HEK293T (cell line): ENCODE data around the gene C14orf180.

Experiments
- CTBP1 ChIP-seq: fragments of 450-650 bp; IDR thresholded peaks from 2 replicates; pipeline ENCODE4 v1.6.1; 2016; ENCODE audit warnings: borderline replicate concordance
- ELF4 ChIP-seq: fragments of 450-650 bp; IDR thresholded peaks from 2 replicates; pipeline ENCODE4 v1.6.1; 2017; ENCODE audit warnings: antibody characterized with exemption
- FOXA1 ChIP-seq: fragments of 450-650 bp; IDR thresholded peaks from 2 replicates; pipeline ENCODE4 v1.6.1; 2016; ENCODE audit warnings: mild to moderate bottlenecking
- FOXK2 ChIP-seq: fragments of 450-650 bp; IDR thresholded peaks from 2 replicates; pipeline ENCODE4 v1.6.1; 2016; ENCODE audit warnings: mild to moderate bottlenecking
- FOXM1 ChIP-seq: fragments of 450-650 bp; IDR thresholded peaks from 2 replicates; pipeline ENCODE4 v1.6.1; 2017; ENCODE audit warnings: mild to moderate bottlenecking, borderline replicate concordance
- L3MBTL2 ChIP-seq: fragments of 450-650 bp; conservative IDR thresholded peaks from 2 replicates; pipeline ENCODE4 v1.6.1; 2016; ENCODE audit warnings: mild to moderate bottlenecking
- SP1 ChIP-seq: fragments of 450-650 bp; IDR thresholded peaks from 2 replicates; pipeline ENCODE4 v1.6.1; 2017
- TF ChIP-seq, protein P1 (sequence below): fragments of 450-650 bp; IDR thresholded peaks from 2 replicates; pipeline ENCODE4 v1.6.1; 2016

DNA sequence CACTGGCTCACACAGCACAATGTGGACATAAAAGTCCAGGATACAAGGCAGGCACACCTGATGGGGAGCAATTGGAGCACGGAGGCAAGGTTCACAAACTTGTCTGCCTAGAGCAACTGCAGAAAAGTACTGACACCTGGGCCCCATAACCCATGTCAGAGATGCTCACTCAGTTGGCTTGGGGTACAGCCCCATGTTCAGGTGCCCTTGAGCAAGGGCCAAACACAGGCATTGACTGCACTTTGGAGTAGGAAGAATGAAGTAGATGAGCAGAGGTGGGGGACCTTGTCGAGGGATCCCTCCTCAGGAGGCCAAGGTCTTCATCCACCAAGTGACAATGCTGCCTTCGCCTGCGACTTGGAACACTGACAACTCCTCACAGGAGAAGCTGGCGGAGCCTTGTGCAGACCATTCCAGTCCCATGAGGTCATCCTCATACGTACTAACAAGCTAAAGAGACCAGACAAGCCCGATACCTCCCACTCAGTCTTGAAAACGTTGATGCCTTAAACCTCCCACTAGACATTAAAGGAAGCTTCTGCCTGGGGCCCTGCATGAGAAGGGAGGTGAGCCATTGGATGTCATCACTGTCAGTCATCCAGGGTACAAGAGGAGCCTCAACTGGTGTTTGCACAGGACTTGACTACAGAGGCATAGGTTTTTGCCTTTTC is 42.5 kb upstream of the C14orf180 start:
- TF ChIP-seq FOXM1, result no peak
- no peak for TF ChIP-seq ELF4
- TF ChIP-seq SP1, result no peak
- TF ChIP-seq L3MBTL2, result no peak
- no peak for TF ChIP-seq FOXA1
- no peak for TF ChIP-seq CTBP1
- no peak for TF ChIP-seq FOXK2
- TF ChIP-seq, protein P1, sequence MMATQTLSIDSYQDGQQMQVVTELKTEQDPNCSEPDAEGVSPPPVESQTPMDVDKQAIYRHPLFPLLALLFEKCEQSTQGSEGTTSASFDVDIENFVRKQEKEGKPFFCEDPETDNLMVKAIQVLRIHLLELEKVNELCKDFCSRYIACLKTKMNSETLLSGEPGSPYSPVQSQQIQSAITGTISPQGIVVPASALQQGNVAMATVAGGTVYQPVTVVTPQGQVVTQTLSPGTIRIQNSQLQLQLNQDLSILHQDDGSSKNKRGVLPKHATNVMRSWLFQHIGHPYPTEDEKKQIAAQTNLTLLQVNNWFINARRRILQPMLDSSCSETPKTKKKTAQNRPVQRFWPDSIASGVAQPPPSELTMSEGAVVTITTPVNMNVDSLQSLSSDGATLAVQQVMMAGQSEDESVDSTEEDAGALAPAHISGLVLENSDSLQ, result peak; percentile 72
